GM21619 (cell line): Measurements from ENCODE around the gene KRTAP2-1.
"Not testable (repeated sequence)": the region's sequence is repeated elsewhere in the genome, so short reads cannot be mapped to it uniquely, and the experiment has no call there.

ENCODE experiments used
- ATAC-seq: cut with Tn5 transposase; IDR thresholded peaks from one replicate; pipeline ENCODE4 v1.9.1; 2021; ENCODE audit not compliant: unreplicated experiment

Gene KRTAP2-1

GRCh38 chr17:41046735-41047465, at the start of gene KRTAP2-1:
Gene KRTAP2-1 (minus strand): TSS chr17:41047316. CDS start chr17:41047267, 49 bp downstream.
- not testable (repeated sequence) for ATAC-seq

- no peak for ATAC-seq
Measured at GRCh38 chr17:41096055-41096454, 48.9 kb upstream of the KRTAP2-1 start.

- ATAC-seq, result not testable (repeated sequence)
Measured at GRCh38 chr17:41088760-41089352, 41.7 kb upstream of the KRTAP2-1 start.

- ATAC-seq, result not testable (repeated sequence)
Measured at GRCh38 chr17:41084100-41084856, 37.2 kb upstream of the KRTAP2-1 start, which contains the start of gene KRTAP4-7. Gene KRTAP4-7 (plus strand): TSS chr17:41084150. CDS start chr17:41084207, 57 bp downstream.

- ATAC-seq, result not testable (repeated sequence)
Measured at GRCh38 chr17:41083427-41083826, 36.3 kb upstream of the KRTAP2-1 start.

GRCh38 chr17:41082626-41083025, 35.5 kb upstream of the KRTAP2-1 start:
- no peak for ATAC-seq

GRCh38 chr17:41076788-41077187, 29.7 kb upstream of the KRTAP2-1 start:
- ATAC-seq, result no peak

- no peak for ATAC-seq
Measured at GRCh38 chr17:41073676-41074075, 26.6 kb upstream of the KRTAP2-1 start.

- no peak for ATAC-seq
Measured at GRCh38 chr17:41071606-41072360, 24.7 kb upstream of the KRTAP2-1 start.

- ATAC-seq, result no peak
Measured at GRCh38 chr17:41069031-41069430, 21.9 kb upstream of the KRTAP2-1 start.

GRCh38 chr17:41067281-41067680, 20.2 kb upstream of the KRTAP2-1 start:
- no peak for ATAC-seq

GRCh38 chr17:41065829-41066624, 18.9 kb upstream of the KRTAP2-1 start, which contains the start of gene KRTAP2-4:
Gene KRTAP2-4 (minus strand): TSS chr17:41065879. CDS start chr17:41065845, 34 bp downstream.
- no peak for ATAC-seq

GRCh38 chr17:41065016-41065689, 18.0 kb upstream of the KRTAP2-1 start:
- ATAC-seq, result not testable (repeated sequence)

- no peak for ATAC-seq
Measured at GRCh38 chr17:41064301-41064700, 17.2 kb upstream of the KRTAP2-1 start.

GRCh38 chr17:41063449-41063848, 16.3 kb upstream of the KRTAP2-1 start:
- no peak for ATAC-seq

- no peak for ATAC-seq
Measured at GRCh38 chr17:41061964-41062363, 14.8 kb upstream of the KRTAP2-1 start.

- no peak for ATAC-seq
Measured at GRCh38 chr17:41060052-41060604, 13.0 kb upstream of the KRTAP2-1 start, which contains the start of gene KRTAP2-3. Gene KRTAP2-3 (minus strand): TSS chr17:41060114. CDS start chr17:41060050, 64 bp downstream.

- ATAC-seq, result not testable (repeated sequence)
Measured at GRCh38 chr17:41059276-41060051, 12.3 kb upstream of the KRTAP2-1 start.
